ENCODE measurements around the gene SLC4A3.

SLC4A3 gene

GRCh38 chr2:219687882-219688559, 60.6 kb downstream of the SLC4A3 start:
- Histone ChIP-seq H2BK15ac (ENCODE audit: low read depth, poor library complexity, severe bottlenecking) (peak overlapping the region; percentile 63), H3K27ac (ENCODE audit: low read length, poor library complexity, severe bottlenecking) (peak overlapping the region; percentile 75), H2BK120ac (ENCODE audit: low read depth, low read length) (peak overlapping the region; percentile 71), H2AFZ (ENCODE audit: low read depth, low read length) (no peak overlapping the region), H3K36me3 (ENCODE audit: control insufficient read depth in 1 of 2, insufficient read depth in 2 of 2, low read depth in 1 of 2, low read length in 2 of 2) (no peaks in the 10 kb centered on the region), H3K27me3 (ENCODE audit: control insufficient read depth in 1 of 2, insufficient read depth in 1 of 2, low read length in 2 of 2) (no peaks in the 10 kb centered on the region), H3K9me3 (ENCODE audit: control insufficient read depth, low read length) (no peaks in the 10 kb centered on the region), H3K23ac (ENCODE audit: low read length in 2 of 2) (no peak overlapping the region), H4K91ac (ENCODE audit: low read length) (no peak overlapping the region), H3K4me2 (ENCODE audit: low read length, poor library complexity, severe bottlenecking) (no peak overlapping the region), H3K79me1 (replicated peaks; ENCODE audit: low read length, poor library complexity, severe bottlenecking) (no peaks in the 10 kb centered on the region), H3K4me3 (ENCODE audit: insufficient read depth in 1 of 2, low read depth in 1 of 2, low read length in 2 of 2) (no peak overlapping the region), H3K14ac (ENCODE audit: low read length in 2 of 2) (no peak overlapping the region), H3K18ac (ENCODE audit: low read depth in 1 of 2, low read length in 2 of 2) (no peak overlapping the region), H2AK5ac (ENCODE audit: low read length, severe bottlenecking) (peak overlapping the region; percentile 71), H3K4ac (ENCODE audit: low read depth in 1 of 2, low read length in 2 of 2) (no peak overlapping the region), H3K4me1 (ENCODE audit: control insufficient read depth, insufficient read depth, low read depth, low read length) (peaks cover 20% of the 10 kb centered on the region), H2BK5ac (ENCODE audit: low read depth, low read length, poor library complexity, severe bottlenecking) (peak overlapping the region; percentile 63), H4K8ac (ENCODE audit: low read length) (peak overlapping the region; percentile 24), H2BK12ac (ENCODE audit: low read length in 2 of 2) (no peak overlapping the region), H3K9ac (ENCODE audit: low read length) (peak overlapping the region; percentile 82)
- no peak for DNase-seq
- 87% methylated on average over 19 of the region's 19 CpGs for WGBS

DNA sequence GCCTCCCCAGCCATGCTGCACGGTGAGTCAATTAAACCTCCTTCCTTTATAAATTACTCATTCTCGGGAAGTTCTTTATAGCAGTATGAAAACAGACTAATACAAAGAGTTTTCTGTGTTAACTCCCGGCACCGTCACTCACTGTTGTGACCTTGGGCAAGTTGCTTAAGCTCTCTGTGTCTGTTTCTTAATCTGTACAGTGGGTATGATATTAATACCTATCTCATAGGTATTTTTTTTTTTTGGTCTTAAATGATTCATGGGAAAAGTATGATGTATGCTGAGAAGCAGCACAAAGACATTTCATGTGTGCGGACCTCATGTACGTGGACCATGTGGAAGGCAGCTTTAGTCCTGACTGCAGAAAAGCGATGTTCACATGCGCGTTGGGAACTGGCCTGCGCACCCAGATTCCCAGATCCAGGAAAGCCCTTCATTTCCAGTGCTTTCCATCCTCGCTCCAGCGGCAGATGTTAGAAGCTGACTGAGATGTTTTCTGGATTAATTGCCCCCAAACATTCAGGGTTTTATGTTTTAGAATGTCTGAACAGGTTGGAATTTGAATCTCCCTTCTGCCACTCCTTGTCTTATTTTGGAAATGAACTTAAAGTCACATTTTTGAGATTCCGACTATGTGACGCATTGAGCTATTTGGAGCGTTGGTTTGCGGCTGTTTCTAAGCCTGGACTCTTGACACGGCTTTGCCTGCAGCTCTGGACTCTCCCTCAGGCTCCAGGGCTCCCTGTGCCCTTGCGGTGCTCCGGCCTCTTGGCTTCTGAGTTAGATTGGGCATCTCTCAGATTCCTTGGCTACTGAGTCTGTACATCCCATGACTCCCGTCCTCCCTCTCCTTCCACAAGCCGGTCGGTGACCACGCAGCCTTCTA, 61.4 kb downstream of the SLC4A3 start:
- Histone ChIP-seq H3K27ac (ENCODE audit: low read length, poor library complexity, severe bottlenecking) (peak overlapping the region; percentile 75), H3K4me2 (ENCODE audit: low read length, poor library complexity, severe bottlenecking) (peak overlapping the region; percentile 5), H4K91ac (ENCODE audit: low read length) (peak overlapping the region; percentile 83), H2AFZ (ENCODE audit: low read depth, low read length) (no peak overlapping the region), H4K8ac (ENCODE audit: low read length) (peak overlapping the region; percentile 92), H2AK5ac (ENCODE audit: low read length, severe bottlenecking) (no peak overlapping the region), H3K23ac (ENCODE audit: low read length in 2 of 2) (no peak overlapping the region), H3K14ac (ENCODE audit: low read length in 2 of 2) (no peak overlapping the region), H2BK5ac (ENCODE audit: low read depth, low read length, poor library complexity, severe bottlenecking) (peak overlapping the region; percentile 63), H2BK120ac (ENCODE audit: low read depth, low read length) (peak overlapping the region; percentile 71), H3K79me1 (replicated peaks; ENCODE audit: low read length, poor library complexity, severe bottlenecking) (no peaks in the 10 kb centered on the region), H3K4me1 (ENCODE audit: control insufficient read depth, insufficient read depth, low read depth, low read length) (peaks cover 20% of the 10 kb centered on the region), H3K18ac (ENCODE audit: low read depth in 1 of 2, low read length in 2 of 2) (no peak overlapping the region), H3K4ac (ENCODE audit: low read depth in 1 of 2, low read length in 2 of 2) (peak overlapping the region in 1 of 2 experiments; percentile 69), H3K4me3 (ENCODE audit: insufficient read depth in 1 of 2, low read depth in 1 of 2, low read length in 2 of 2) (peak overlapping the region in 1 of 2 experiments; percentile 32), H3K36me3 (ENCODE audit: control insufficient read depth in 1 of 2, insufficient read depth in 2 of 2, low read depth in 1 of 2, low read length in 2 of 2) (no peaks in the 10 kb centered on the region), H2BK15ac (ENCODE audit: low read depth, poor library complexity, severe bottlenecking) (peak overlapping the region; percentile 63), H2BK12ac (ENCODE audit: low read length in 2 of 2) (peak overlapping the region in 1 of 2 experiments; percentile 56), H3K27me3 (ENCODE audit: control insufficient read depth in 1 of 2, insufficient read depth in 1 of 2, low read length in 2 of 2) (no peaks in the 10 kb centered on the region), H3K9me3 (ENCODE audit: control insufficient read depth, low read length) (no peaks in the 10 kb centered on the region), H3K9ac (ENCODE audit: low read length) (peak overlapping the region; percentile 82)
- DNase-seq, result peak; percentile 80
- WGBS, result 39% methylated on average over 22 of the region's 23 CpGs

DNA sequence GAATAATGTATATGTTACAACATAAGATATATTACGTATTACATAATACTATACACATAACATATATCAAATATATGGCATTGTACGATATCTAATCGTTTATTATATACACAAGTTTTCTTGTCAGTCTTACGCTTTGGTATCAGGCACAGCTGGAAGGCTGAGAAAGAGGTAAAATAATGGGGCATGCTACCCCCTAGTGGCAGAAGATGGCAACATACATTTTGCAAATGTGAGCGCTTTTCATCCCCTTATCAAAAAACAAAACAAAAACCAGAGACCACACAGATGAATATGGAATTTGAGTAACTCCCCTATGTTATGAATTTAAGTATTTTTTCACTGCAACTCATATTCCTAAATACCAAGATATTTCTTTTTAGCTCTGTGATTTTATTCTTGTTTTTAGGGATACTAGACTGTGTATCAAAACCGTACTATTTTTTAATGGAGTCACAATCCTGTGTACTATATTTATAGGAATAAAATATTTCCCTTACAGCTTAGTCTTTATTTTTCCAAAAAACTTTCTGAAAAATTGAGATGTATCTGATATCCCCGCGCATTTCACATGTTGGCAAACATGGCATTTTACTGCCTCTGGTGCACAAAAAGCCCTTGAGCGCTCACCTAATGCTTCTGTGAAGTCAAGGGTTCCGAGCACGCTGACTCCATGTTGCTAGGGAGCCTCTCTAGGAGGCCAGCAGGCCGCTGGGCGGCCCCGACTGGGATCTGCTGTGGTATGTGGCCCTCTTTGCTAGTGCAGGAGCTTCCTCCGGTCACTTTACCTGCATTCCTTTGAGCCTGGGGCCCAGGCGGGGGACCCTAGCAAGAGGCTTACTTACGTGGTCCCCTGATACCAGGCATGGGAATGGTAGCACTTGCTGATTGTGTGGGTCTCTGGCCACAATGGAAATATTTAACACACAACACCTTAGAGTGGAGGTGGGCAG, 62.5 kb downstream of the SLC4A3 start:
- H2AFZ ChIP-seq (ENCODE audit: low read depth, low read length), result no peak overlapping the region
- H3K14ac ChIP-seq (ENCODE audit: low read length in 2 of 2), result no peak overlapping the region
- H3K27ac ChIP-seq (ENCODE audit: low read length, poor library complexity, severe bottlenecking), result no peak overlapping the region

More for the DNA sequence above, 62.5 kb downstream of the SLC4A3 start:
- Histone ChIP-seq H3K9ac (ENCODE audit: low read length) (peak overlapping the region; percentile 82), H3K79me1 (replicated peaks; ENCODE audit: low read length, poor library complexity, severe bottlenecking) (no peaks in the 10 kb centered on the region), H2BK120ac (ENCODE audit: low read depth, low read length) (no peak overlapping the region), H3K36me3 (ENCODE audit: control insufficient read depth in 1 of 2, insufficient read depth in 2 of 2, low read depth in 1 of 2, low read length in 2 of 2) (no peaks in the 10 kb centered on the region), H3K27me3 (ENCODE audit: control insufficient read depth in 1 of 2, insufficient read depth in 1 of 2, low read length in 2 of 2) (no peaks in the 10 kb centered on the region), H3K9me3 (ENCODE audit: control insufficient read depth, low read length) (no peaks in the 10 kb centered on the region), H3K18ac (ENCODE audit: low read depth in 1 of 2, low read length in 2 of 2) (no peak overlapping the region), H2AK5ac (ENCODE audit: low read length, severe bottlenecking) (no peak overlapping the region), H4K8ac (ENCODE audit: low read length) (no peak overlapping the region), H3K4me1 (ENCODE audit: control insufficient read depth, insufficient read depth, low read depth, low read length) (peaks cover 16% of the 10 kb centered on the region), H2BK5ac (ENCODE audit: low read depth, low read length, poor library complexity, severe bottlenecking) (no peak overlapping the region), H3K4me2 (ENCODE audit: low read length, poor library complexity, severe bottlenecking) (no peak overlapping the region), H2BK12ac (ENCODE audit: low read length in 2 of 2) (no peak overlapping the region), H4K91ac (ENCODE audit: low read length) (no peak overlapping the region), H3K4ac (ENCODE audit: low read depth in 1 of 2, low read length in 2 of 2) (peak overlapping the region in 1 of 2 experiments; percentile 29), H3K4me3 (ENCODE audit: insufficient read depth in 1 of 2, low read depth in 1 of 2, low read length in 2 of 2) (no peak overlapping the region), H3K23ac (ENCODE audit: low read length in 2 of 2) (no peak overlapping the region), H2BK15ac (ENCODE audit: low read depth, poor library complexity, severe bottlenecking) (no peak overlapping the region)
- peak; percentile 65 for DNase-seq
- 76% methylated on average over 12 of the region's 17 CpGs for WGBS
